ENCODE results near the gene C3orf70. TPM values are rescaled to one million over a fixed set of nuclear protein-coding genes. Genes with fewer than 3 reads are reported as not detected.

C3orf70 gene
- total and polyA plus RNA-seq, 3 experiments from 2014 or later = 0.07 TPM; not detected in 2

DNA sequence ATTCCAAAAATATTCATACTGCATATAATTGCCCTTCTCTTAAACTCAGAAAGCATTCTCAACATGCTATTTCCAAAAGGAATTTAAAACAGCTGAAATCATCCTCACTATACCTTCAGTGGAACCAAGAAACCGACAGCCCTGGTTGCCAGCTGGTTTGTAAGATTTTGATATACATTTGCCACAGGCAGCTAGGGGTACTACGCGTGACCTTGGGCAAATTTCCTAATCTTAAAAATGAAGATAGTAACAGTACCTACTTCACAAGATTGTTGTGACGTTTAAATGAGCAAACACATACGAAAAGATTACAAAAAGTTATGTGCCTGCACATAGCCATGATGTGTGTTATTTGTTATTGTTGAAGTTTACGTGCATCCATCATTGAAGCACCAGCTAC is 7.3 kb downstream of the C3orf70 start:
- Histone ChIP-seq H3K27me3 (ENCODE audit: insufficient read depth, low read length, poor library complexity, severe bottlenecking) (peaks cover 10% of the 10 kb centered on the region), H3K4me3 (ENCODE audit: low read length) (no peak overlapping the region), H3K9me3 (ENCODE audit: low read length) (no peaks in the 10 kb centered on the region), H3K4me1 (ENCODE audit: insufficient read depth, low read length) (no peaks in the 10 kb centered on the region), H3K27ac (ENCODE audit: low read depth, low read length) (no peak overlapping the region), H3K36me3 (ENCODE audit: insufficient read depth, low read length) (no peaks in the 10 kb centered on the region)
- Mint-ChIP-seq H3K27ac (no peak overlapping the region), H3K36me3 (no peaks in the 10 kb centered on the region), H3K27me3 (peaks cover 9 to 12% of the 10 kb centered on the region in 2 donors), H3K4me3 (no peak overlapping the region), H3K9me3 (peaks cover 0 to 2% (median 0%) of the 10 kb centered on the region in 5 donors), H3K4me1 (no peaks in the 10 kb centered on the region)
- CTCF ChIA-PET = interaction anchor here (1.2 kb wide), 1 partner anchor 12 kb away, joined by 3 read pairs; no protein-coding TSS in a partner anchor
- POLR2A ChIA-PET = no interaction called here
- DNase-seq = no peak

DNA sequence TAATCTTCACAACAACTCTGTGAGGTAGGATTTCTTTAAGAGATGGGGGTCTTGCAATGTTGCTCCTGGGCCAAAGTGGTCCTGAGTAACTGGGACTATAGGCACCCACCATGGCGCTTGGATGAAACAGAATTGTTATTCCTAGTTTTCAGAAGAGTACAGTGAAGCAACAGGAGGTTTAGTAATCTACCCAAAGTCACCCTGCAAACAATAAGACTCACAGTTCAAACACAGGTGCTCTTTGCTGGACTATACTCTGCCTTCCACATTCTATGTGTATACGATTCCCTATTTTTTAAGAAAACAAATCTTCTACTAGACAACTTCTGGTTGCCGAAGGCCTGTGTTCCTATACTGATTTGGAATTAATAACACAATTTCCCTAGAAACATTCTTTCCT is 8.1 kb downstream of the C3orf70 start:
- H3K36me3 ChIP-seq (ENCODE audit: insufficient read depth, low read length) = no peaks in the 10 kb centered on the region
- H3K4me1 ChIP-seq (ENCODE audit: insufficient read depth, low read length) = no peaks in the 10 kb centered on the region
- H3K27me3 Mint-ChIP-seq = peaks cover 4 to 5% of the 10 kb centered on the region in 2 donors
- no peaks in the 10 kb centered on the region for H3K9me3 ChIP-seq (ENCODE audit: low read length)
- H3K27me3 ChIP-seq (ENCODE audit: insufficient read depth, low read length, poor library complexity, severe bottlenecking) = peaks cover 9% of the 10 kb centered on the region
- no peak overlapping the region for H3K4me3 ChIP-seq (ENCODE audit: low read length)
- no peaks in the 10 kb centered on the region for H3K4me1 Mint-ChIP-seq
- POLR2A ChIA-PET = no interaction called here
- CTCF ChIA-PET = no interaction called here
- no peak overlapping the region for H3K27ac ChIP-seq (ENCODE audit: low read depth, low read length)
- no peak for DNase-seq
- H3K36me3 Mint-ChIP-seq = no peaks in the 10 kb centered on the region
- no peak overlapping the region for H3K27ac Mint-ChIP-seq
- H3K4me3 Mint-ChIP-seq = no peak overlapping the region
- H3K9me3 Mint-ChIP-seq = peaks cover 0 to 2% (median 0%) of the 10 kb centered on the region in 5 donors

DNA sequence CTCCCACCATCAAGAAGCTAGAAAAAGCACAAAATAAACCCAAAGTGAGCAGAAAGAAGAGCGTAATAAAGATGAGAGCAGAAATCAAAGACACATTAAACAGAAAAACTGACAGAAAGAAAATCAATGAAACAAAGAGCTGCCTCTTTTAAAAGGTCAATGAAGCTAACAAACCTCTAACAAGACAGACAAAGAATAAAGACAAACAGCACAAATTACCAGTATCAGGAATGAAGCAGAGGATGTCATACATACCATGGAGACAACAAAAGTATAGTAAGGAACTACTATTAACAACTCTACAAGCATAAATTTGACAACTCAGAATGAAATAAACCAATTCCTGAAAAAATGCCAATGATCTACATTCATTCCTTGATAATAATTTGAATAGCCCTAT is 15.0 kb downstream of the C3orf70 start:
- no peaks in the 10 kb centered on the region for H3K36me3 Mint-ChIP-seq
- no peaks in the 10 kb centered on the region for H3K9me3 ChIP-seq (ENCODE audit: low read length)
- DNase-seq = no peak
- H3K27me3 ChIP-seq (ENCODE audit: insufficient read depth, low read length, poor library complexity, severe bottlenecking) = no peaks in the 10 kb centered on the region
- H3K27ac ChIP-seq (ENCODE audit: low read depth, low read length) = no peak overlapping the region
- H3K4me1 Mint-ChIP-seq = no peaks in the 10 kb centered on the region
- ChIA-PET CTCF (no interaction called here), POLR2A (no interaction called here)
- no peaks in the 10 kb centered on the region for H3K4me1 ChIP-seq (ENCODE audit: insufficient read depth, low read length)
- no peaks in the 10 kb centered on the region for H3K36me3 ChIP-seq (ENCODE audit: insufficient read depth, low read length)
- H3K27ac Mint-ChIP-seq = no peak overlapping the region
- H3K9me3 Mint-ChIP-seq = peaks cover 0 to 6% (median 0%) of the 10 kb centered on the region in 5 donors
- H3K4me3 ChIP-seq (ENCODE audit: low read length) = no peak overlapping the region
- no peak overlapping the region for H3K4me3 Mint-ChIP-seq
- H3K27me3 Mint-ChIP-seq = peaks cover 7 to 11% of the 10 kb centered on the region in 2 donors

DNA sequence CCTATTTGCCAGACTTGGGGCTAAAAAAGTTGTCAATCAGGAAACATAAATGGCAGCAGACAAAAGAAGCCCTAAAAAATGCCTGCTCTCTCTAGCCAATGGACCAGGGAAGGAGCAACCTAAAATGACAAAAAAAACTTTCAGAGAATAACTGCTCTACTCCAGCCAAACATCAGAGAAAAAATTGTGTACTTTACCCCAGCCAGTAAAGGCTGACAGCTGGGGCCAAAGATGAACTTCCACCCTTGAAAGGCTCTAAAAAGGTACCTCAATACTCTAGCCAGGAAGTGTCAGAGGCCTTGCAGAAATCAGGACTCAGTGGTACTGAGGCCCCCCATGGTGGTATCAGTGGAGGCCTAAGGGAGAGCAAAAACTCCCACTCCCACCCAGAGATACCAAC is 18.4 kb downstream of the C3orf70 start:
- Histone ChIP-seq H3K4me3 (ENCODE audit: low read length) (no peak overlapping the region), H3K27me3 (ENCODE audit: insufficient read depth, low read length, poor library complexity, severe bottlenecking) (no peaks in the 10 kb centered on the region), H3K9me3 (ENCODE audit: low read length) (no peaks in the 10 kb centered on the region), H3K27ac (ENCODE audit: low read depth, low read length) (no peak overlapping the region), H3K36me3 (ENCODE audit: insufficient read depth, low read length) (no peaks in the 10 kb centered on the region), H3K4me1 (ENCODE audit: insufficient read depth, low read length) (no peaks in the 10 kb centered on the region)
- H3K9me3 Mint-ChIP-seq = peaks cover 0 to 4% (median 0%) of the 10 kb centered on the region in 5 donors
- ChIA-PET POLR2A (no interaction called here), CTCF (no interaction called here)
- no peak overlapping the region for H3K27ac Mint-ChIP-seq
- no peak for DNase-seq
- no peak overlapping the region for H3K4me3 Mint-ChIP-seq
- H3K36me3 Mint-ChIP-seq = no peaks in the 10 kb centered on the region
- peaks cover 7 to 27% of the 10 kb centered on the region in 2 donors for H3K27me3 Mint-ChIP-seq
- H3K4me1 Mint-ChIP-seq = no peaks in the 10 kb centered on the region

DNA sequence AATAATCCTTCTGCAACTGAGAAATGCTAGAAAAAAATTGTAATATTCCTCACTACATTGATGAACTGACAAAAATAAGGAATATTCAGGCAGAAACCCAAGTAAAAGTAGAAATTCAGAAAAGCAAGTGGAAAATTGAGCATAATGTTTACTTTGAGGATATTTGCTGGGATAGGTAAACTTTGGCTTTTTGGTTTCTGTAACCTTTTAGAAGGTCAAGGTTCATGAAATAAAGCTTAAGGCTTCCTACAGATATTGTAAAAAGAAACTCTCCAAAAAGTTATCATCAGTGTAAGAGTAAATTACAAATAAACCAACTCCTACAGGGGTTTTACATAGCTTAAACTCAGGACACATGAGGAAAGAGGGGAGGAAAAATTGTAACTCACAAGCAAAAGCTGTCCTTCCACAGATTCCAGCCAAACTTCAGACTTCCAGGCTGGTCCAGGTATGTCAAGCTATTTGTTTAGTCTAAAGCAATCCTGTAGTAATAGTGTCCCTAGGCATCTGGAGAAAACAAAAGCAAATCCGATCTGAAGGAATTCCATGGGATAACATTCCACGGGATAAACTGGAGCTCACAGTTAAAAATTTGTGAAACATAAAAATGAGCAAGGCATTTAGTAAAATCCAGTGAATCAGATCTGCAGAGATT is 21.1 kb downstream of the C3orf70 start:
- Histone ChIP-seq H3K27ac (ENCODE audit: low read depth, low read length) (no peak overlapping the region), H3K4me1 (ENCODE audit: insufficient read depth, low read length) (no peaks in the 10 kb centered on the region), H3K36me3 (ENCODE audit: insufficient read depth, low read length) (no peaks in the 10 kb centered on the region), H3K4me3 (ENCODE audit: low read length) (no peak overlapping the region), H3K9me3 (ENCODE audit: low read length) (no peaks in the 10 kb centered on the region), H3K27me3 (ENCODE audit: insufficient read depth, low read length, poor library complexity, severe bottlenecking) (no peaks in the 10 kb centered on the region)
- Mint-ChIP-seq H3K4me1 (no peaks in the 10 kb centered on the region), H3K27ac (no peak overlapping the region), H3K27me3 (peaks cover 0 to 27% of the 10 kb centered on the region in 2 donors), H3K4me3 (no peak overlapping the region), H3K36me3 (no peaks in the 10 kb centered on the region), H3K9me3 (no peaks in the 10 kb centered on the region)
- CTCF ChIA-PET = no interaction called here
- DNase-seq = no peak
- POLR2A ChIA-PET = no interaction called here

DNA sequence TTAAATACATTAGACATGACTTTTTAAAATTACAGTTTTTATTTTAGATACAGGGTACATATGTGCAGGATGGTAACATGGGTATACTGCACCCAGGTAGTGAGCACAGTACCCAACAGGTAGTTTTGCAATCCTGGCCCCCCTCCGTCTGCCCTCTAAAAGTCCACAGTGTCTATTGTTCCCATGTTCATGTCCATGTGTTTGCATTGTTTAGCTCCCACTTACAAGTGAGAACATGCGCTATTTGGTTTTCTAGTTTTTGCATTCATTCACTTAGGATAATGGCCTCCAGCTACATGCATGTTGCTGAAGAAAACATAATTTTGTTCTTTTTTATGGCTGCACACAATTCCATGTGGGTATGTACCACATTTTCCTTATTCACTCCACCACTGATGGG is 23.8 kb downstream of the C3orf70 start:
- no peaks in the 10 kb centered on the region for H3K9me3 ChIP-seq (ENCODE audit: low read length)
- no peak overlapping the region for H3K27ac Mint-ChIP-seq
- no peaks in the 10 kb centered on the region for H3K4me1 ChIP-seq (ENCODE audit: insufficient read depth, low read length)
- CTCF ChIA-PET = no interaction called here
- POLR2A ChIA-PET = no interaction called here
- H3K36me3 ChIP-seq (ENCODE audit: insufficient read depth, low read length) = no peaks in the 10 kb centered on the region
- DNase-seq = no peak
- H3K27me3 ChIP-seq (ENCODE audit: insufficient read depth, low read length, poor library complexity, severe bottlenecking) = no peaks in the 10 kb centered on the region
- no peaks in the 10 kb centered on the region for H3K9me3 Mint-ChIP-seq
- no peaks in the 10 kb centered on the region for H3K4me1 Mint-ChIP-seq
- no peak overlapping the region for H3K4me3 Mint-ChIP-seq
- no peak overlapping the region for H3K27ac ChIP-seq (ENCODE audit: low read depth, low read length)
- no peak overlapping the region for H3K4me3 ChIP-seq (ENCODE audit: low read length)
- H3K36me3 Mint-ChIP-seq = no peaks in the 10 kb centered on the region
- peaks cover 0 to 23% of the 10 kb centered on the region in 2 donors for H3K27me3 Mint-ChIP-seq

DNA sequence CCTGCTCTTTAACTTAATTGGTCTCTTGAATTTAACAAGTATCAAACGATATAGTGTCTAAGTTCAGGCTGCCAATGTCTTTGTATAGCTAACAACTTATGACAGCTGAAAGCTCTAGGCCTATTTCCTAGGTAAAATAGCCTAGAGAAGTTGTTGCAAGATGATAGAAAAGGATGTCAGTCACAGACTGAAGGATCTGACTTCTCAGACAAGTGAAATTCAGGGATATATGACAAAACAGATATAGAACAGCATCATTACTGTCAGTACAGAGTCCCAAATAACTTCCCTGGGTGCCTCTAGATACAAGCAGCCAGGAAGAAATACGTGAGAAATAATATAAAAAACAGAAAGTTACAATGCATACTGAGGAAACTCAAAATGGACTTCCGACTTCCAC is 26.7 kb downstream of the C3orf70 start:
- H3K27me3 Mint-ChIP-seq = peaks cover 6 to 18% of the 10 kb centered on the region in 2 donors
- no peaks in the 10 kb centered on the region for H3K9me3 Mint-ChIP-seq
- H3K36me3 Mint-ChIP-seq = no peaks in the 10 kb centered on the region
- CTCF ChIA-PET = no interaction called here
- no peak overlapping the region for H3K4me3 Mint-ChIP-seq
- POLR2A ChIA-PET = no interaction called here
- no peaks in the 10 kb centered on the region for H3K4me1 Mint-ChIP-seq
- Histone ChIP-seq H3K27ac (ENCODE audit: low read depth, low read length) (no peak overlapping the region), H3K27me3 (ENCODE audit: insufficient read depth, low read length, poor library complexity, severe bottlenecking) (no peaks in the 10 kb centered on the region), H3K4me1 (ENCODE audit: insufficient read depth, low read length) (no peaks in the 10 kb centered on the region), H3K36me3 (ENCODE audit: insufficient read depth, low read length) (no peaks in the 10 kb centered on the region), H3K9me3 (ENCODE audit: low read length) (no peaks in the 10 kb centered on the region), H3K4me3 (ENCODE audit: low read length) (no peak overlapping the region)
- H3K27ac Mint-ChIP-seq = no peak overlapping the region
- no peak for DNase-seq

DNA sequence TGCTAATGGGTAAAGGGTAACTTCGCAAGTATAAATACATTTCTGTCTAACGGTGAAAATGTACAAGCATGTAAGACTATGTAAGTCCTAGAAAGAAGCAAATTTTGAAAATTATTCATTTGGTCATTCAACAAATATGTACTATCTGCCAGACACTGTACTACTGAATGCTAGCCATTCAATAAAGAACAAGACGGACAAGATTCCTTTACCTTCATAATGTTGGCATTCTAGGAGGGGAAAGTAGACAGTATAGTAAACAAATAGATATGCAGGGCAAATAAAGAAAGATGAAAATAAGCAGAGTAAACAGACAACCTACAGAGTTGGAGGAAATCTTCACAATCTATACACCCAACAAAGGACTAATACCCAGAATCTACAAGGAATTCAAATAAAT is 32.7 kb downstream of the C3orf70 start:
- DNase-seq = no peak
- no peak overlapping the region for H3K27ac Mint-ChIP-seq
- ChIA-PET CTCF (no interaction called here), POLR2A (no interaction called here)
- no peaks in the 10 kb centered on the region for H3K36me3 ChIP-seq (ENCODE audit: insufficient read depth, low read length)
- no peak overlapping the region for H3K4me3 ChIP-seq (ENCODE audit: low read length)
- H3K9me3 Mint-ChIP-seq = no peaks in the 10 kb centered on the region
- no peaks in the 10 kb centered on the region for H3K27me3 ChIP-seq (ENCODE audit: insufficient read depth, low read length, poor library complexity, severe bottlenecking)
- H3K9me3 ChIP-seq (ENCODE audit: low read length) = no peaks in the 10 kb centered on the region
- H3K4me3 Mint-ChIP-seq = no peak overlapping the region
- peaks cover 6 to 36% of the 10 kb centered on the region in 2 donors for H3K27me3 Mint-ChIP-seq
- H3K36me3 Mint-ChIP-seq = no peaks in the 10 kb centered on the region
- no peaks in the 10 kb centered on the region for H3K4me1 ChIP-seq (ENCODE audit: insufficient read depth, low read length)
- no peak overlapping the region for H3K27ac ChIP-seq (ENCODE audit: low read depth, low read length)
- no peaks in the 10 kb centered on the region for H3K4me1 Mint-ChIP-seq

DNA sequence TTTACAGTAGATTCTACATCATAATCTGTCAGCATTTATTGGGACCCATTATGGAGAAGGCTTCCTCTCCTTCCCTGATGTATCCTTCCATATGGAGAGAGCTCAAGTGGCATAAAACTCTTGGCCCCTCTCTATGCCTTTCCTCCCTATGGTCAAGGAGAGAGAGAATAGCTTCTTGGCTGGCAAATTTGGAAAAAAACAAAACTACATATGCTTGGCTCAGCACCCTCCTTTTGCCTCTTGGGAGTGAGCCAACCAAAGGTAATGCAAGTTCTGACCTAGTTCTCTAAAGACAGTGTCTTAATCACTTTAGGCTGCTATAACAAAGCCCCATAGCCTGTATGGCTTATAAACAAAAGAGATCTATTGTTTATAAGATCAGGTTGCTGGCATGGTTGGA is 37.5 kb downstream of the C3orf70 start:
- Mint-ChIP-seq H3K9me3 (peaks cover 0 to 2% (median 0%) of the 10 kb centered on the region in 5 donors), H3K27ac (no peak overlapping the region), H3K36me3 (no peaks in the 10 kb centered on the region), H3K27me3 (peaks cover 6 to 36% of the 10 kb centered on the region in 2 donors), H3K4me1 (no peaks in the 10 kb centered on the region), H3K4me3 (no peak overlapping the region)
- ChIA-PET POLR2A (no interaction called here), CTCF (no interaction called here)
- Histone ChIP-seq H3K27me3 (ENCODE audit: insufficient read depth, low read length, poor library complexity, severe bottlenecking) (no peaks in the 10 kb centered on the region), H3K36me3 (ENCODE audit: insufficient read depth, low read length) (no peaks in the 10 kb centered on the region), H3K9me3 (ENCODE audit: low read length) (no peaks in the 10 kb centered on the region), H3K4me1 (ENCODE audit: insufficient read depth, low read length) (no peaks in the 10 kb centered on the region), H3K27ac (ENCODE audit: low read depth, low read length) (no peak overlapping the region), H3K4me3 (ENCODE audit: low read length) (no peak overlapping the region)
- DNase-seq = no peak

All from CD8-positive, alpha-beta memory T cell (primary cell).